HEK293T (cell line): Measurements from ENCODE around the gene ITGAV.

Experiments used
- BHLHE40 ChIP-seq: fragments of 450-650 bp; IDR thresholded peaks from 2 replicates; pipeline ENCODE4 v1.6.1; 2016; ENCODE audit warnings: mild to moderate bottlenecking, moderate library complexity, borderline replicate concordance
- ELF4 ChIP-seq: fragments of 450-650 bp; IDR thresholded peaks from 2 replicates; pipeline ENCODE4 v1.6.1; 2017; ENCODE audit warnings: antibody characterized with exemption
- FOXA1 ChIP-seq: fragments of 450-650 bp; IDR thresholded peaks from 2 replicates; pipeline ENCODE4 v1.6.1; 2016; ENCODE audit warnings: mild to moderate bottlenecking
- FOXK2 ChIP-seq: fragments of 450-650 bp; IDR thresholded peaks from 2 replicates; pipeline ENCODE4 v1.6.1; 2016; ENCODE audit warnings: mild to moderate bottlenecking
- FOXM1 ChIP-seq: fragments of 450-650 bp; IDR thresholded peaks from 2 replicates; pipeline ENCODE4 v1.6.1; 2017; ENCODE audit warnings: mild to moderate bottlenecking, borderline replicate concordance
- HDGF ChIP-seq: fragments of 450-650 bp; IDR thresholded peaks from 2 replicates; pipeline ENCODE4 v1.6.1; 2017; ENCODE audit warnings: antibody characterized with exemption, borderline replicate concordance
- LEF1 ChIP-seq: fragments of 450-650 bp; IDR thresholded peaks from 2 replicates; pipeline ENCODE4 v1.6.1; 2017; ENCODE audit warnings: mild to moderate bottlenecking, borderline replicate concordance
- NFRKB ChIP-seq: fragments of 450-650 bp; IDR thresholded peaks from 2 replicates; pipeline ENCODE4 v1.6.1; 2016; ENCODE audit warnings: mild to moderate bottlenecking, moderate library complexity
- PKNOX1 ChIP-seq: fragments of 450-650 bp; IDR thresholded peaks from 2 replicates; pipeline ENCODE4 v1.6.1; 2016
- SP1 ChIP-seq: fragments of 450-650 bp; IDR thresholded peaks from 2 replicates; pipeline ENCODE4 v1.6.1; 2017
- SUZ12 ChIP-seq: fragments of 450-650 bp; IDR thresholded peaks from 2 replicates; pipeline ENCODE4 v1.6.1; 2016; ENCODE audit warnings: mild to moderate bottlenecking
- TARDBP ChIP-seq: fragments of 450-650 bp; IDR thresholded peaks from 2 replicates; pipeline ENCODE4 v1.6.1; 2016
- ZNF384 ChIP-seq: fragments of 450-650 bp; IDR thresholded peaks from 2 replicates; pipeline ENCODE4 v1.6.1; 2016

GRCh38 chr2:186639939-186640338 is 50.1 kb downstream of the ITGAV start:
- TF ChIP-seq ELF4 (no peak), TARDBP (no peak), SP1 (no peak), FOXM1 (no peak), SUZ12 (no peak), BHLHE40 (no peak), HDGF (no peak), FOXA1 (no peak), NFRKB (no peak), LEF1 (no peak), FOXK2 (no peak), ZNF384 (no peak), PKNOX1 (no peak)
